Measurements from ENCODE around the gene BEAN1.

DNA sequence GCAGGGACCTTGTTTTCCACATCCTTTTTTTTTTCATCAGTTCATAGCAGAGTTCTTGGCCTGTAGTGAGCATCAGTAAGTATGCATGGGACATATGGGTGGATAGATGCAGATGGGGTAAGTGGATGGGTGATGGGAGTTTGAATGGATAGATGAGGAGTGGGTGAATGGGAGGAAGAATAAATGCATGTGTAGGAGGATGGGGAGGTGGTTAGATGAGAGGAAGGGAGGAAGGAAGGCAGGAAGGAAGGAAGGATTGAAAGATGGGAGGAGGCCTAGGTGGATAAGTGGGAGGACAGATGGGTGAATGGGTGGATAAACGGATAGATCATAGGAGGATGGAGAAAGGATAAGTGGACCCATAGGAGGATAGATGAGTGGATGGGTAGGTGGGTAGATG, 3.9 kb upstream of the BEAN1 start:
- TF ChIP-seq CTCF (IDR thresholded peaks at IDR 0.05) (no peak), NRF1 (IDR thresholded peaks at IDR 0.05; ENCODE audit: low read depth, low read length) (no peak), RAD21 (IDR thresholded peaks at IDR 0.05; ENCODE audit: low read length) (no peak), POLR2AphosphoS5 (IDR thresholded peaks at IDR 0.05; ENCODE audit: low read depth, low read length) (no peak), EP300 (IDR thresholded peaks at IDR 0.05; ENCODE audit: borderline replicate concordance in 1 of 2, low read depth in 1 of 2, low read length in 1 of 2) (no peak), NFIC (IDR thresholded peaks at IDR 0.05; ENCODE audit: borderline replicate concordance) (no peak)
- TF ChIP-seq, protein P1, sequence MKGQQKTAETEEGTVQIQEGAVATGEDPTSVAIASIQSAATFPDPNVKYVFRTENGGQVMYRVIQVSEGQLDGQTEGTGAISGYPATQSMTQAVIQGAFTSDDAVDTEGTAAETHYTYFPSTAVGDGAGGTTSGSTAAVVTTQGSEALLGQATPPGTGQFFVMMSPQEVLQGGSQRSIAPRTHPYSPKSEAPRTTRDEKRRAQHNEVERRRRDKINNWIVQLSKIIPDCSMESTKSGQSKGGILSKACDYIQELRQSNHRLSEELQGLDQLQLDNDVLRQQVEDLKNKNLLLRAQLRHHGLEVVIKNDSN (IDR thresholded peaks at IDR 0.05; ENCODE audit: borderline replicate concordance, low read depth): no peak

All from SK-N-SH (cell line).